HCT116 (cell line): ENCODE data around the gene STIM1. TPM values are rescaled to one million over a fixed set of nuclear protein-coding genes. Genes with fewer than 3 reads are reported as not detected.

ENCODE experiments used
- ATAC-seq: fragments of 200-7000 bp; cut with Tn5 transposase; 2 replicates; pipeline ENCODE4 v1.9.1; 2020; ENCODE audit warnings: mild to moderate bottlenecking, moderate library complexity
- BruUV-seq: library from RNA; stranded (reverse); fragments of 400-500 nt; replicated peaks from 2 replicates; lab custom pipeline; 2021; lab: Mats Ljungman, UMichigan
- CTCF ChIA-PET: fragments of 300-600 bp; sonication (Branson Sonifier 250); formaldehyde crosslinking; loops from one replicate; lab custom pipeline; 2021; ENCODE audit warnings: antibody characterized with exemption; lab: Charles Lee
- POLR2A ChIA-PET: fragments of 300-600, 350-600 bp; sonication (Branson Sonifier 250); formaldehyde crosslinking; loops from one replicate; lab custom pipeline; 2021; ENCODE audit warnings: antibody characterized with exemption; lab: Charles Lee
- RAD21 ChIA-PET, 2 experiments: fragments of 300-600 bp; sonication (Branson Sonifier 250); formaldehyde crosslinking; loops; one replicate each; lab custom pipeline; 2023; ENCODE audit warnings: low total read pairs in 2 of 2; ENCODE audit not compliant: uncharacterized antibody in 2 of 2, unreplicated experiment in 2 of 2, low non-redundant PET in 1 of 2; lab: Charles Lee
- DNase-seq: peaks from one replicate; pipeline ENCODE4 v3.0.0-alpha.2; 2010; ENCODE audit warnings: low read depth, low spot score
- H2AFZ ChIP-seq: fragments of 200-600 bp; shearing (Covaris generic), sonication (generic); 2 replicates; pipeline ENCODE4 v1.6.1; 2017; ENCODE audit warnings: low read depth, mixed run types, mixed read lengths, antibody characterized with exemption, low read length; ENCODE audit not compliant: poor library complexity, severe bottlenecking
- H3K27ac ChIP-seq: 2 replicates; pipeline ENCODE4 v1.5.1; 2012; ENCODE audit warnings: low read depth, low read length
- H3K27me3 ChIP-seq: fragments of 200-600 bp; sonication (generic); 2 replicates; pipeline ENCODE4 v1.6.1; 2016; ENCODE audit warnings: mixed run types, low read length, mixed read lengths; ENCODE audit not compliant: insufficient read depth
- H3K36me3 ChIP-seq, 2 experiments: fragments of 200-500 bp in 1 of 2; fragments of 200-600 bp in 1 of 2; sonication (Bioruptor generic) in 1 of 2; sonication (generic) in 1 of 2; 2 replicates each; pipeline versions ENCODE4 v1.5.1 to v1.6.1; 2014 to 2016; ENCODE audit warnings: low read length in 2 of 2, inconsistent platforms in 1 of 2, mixed read lengths in 1 of 2, mixed run types in 1 of 2; ENCODE audit not compliant: insufficient read depth in 2 of 2, control insufficient read depth in 1 of 2
- H3K4me1 ChIP-seq, 2 experiments: fragments of 200-600 bp in 1 of 2; sonication (generic) in 1 of 2; 2 replicates each; pipeline versions ENCODE4 v1.5.1 to v1.6.1; 2012 to 2017; ENCODE audit warnings: low read length in 2 of 2, inconsistent platforms in 1 of 2, mild to moderate bottlenecking in 1 of 2, mixed read lengths in 1 of 2, mixed run types in 1 of 2, moderate library complexity in 1 of 2; ENCODE audit not compliant: insufficient read depth in 2 of 2, control insufficient read depth in 1 of 2
- H3K4me2 ChIP-seq: fragments of 200-600 bp; sonication (generic); 2 replicates; pipeline ENCODE4 v1.6.1; 2017; ENCODE audit warnings: mixed run types, low read length, mixed read lengths
- H3K4me3 ChIP-seq, 2 experiments: fragments of 200-600 bp in 1 of 2; sonication (generic) in 1 of 2; replicated peaks in 1 of 2; 2 replicates each; pipeline ENCODE4 v1.5.1; 2011 to 2016; ENCODE audit warnings: low read length in 2 of 2, control low read depth in 1 of 2, low read depth in 1 of 2, mild to moderate bottlenecking in 1 of 2, mixed read lengths in 1 of 2, mixed run types in 1 of 2
- H3K79me2 ChIP-seq: fragments of 200-600 bp; sonication (generic); 2 replicates; pipeline ENCODE4 v1.6.1; 2017; ENCODE audit warnings: mild to moderate bottlenecking, mixed run types, low read length, moderate library complexity, mixed read lengths; ENCODE audit not compliant: insufficient read depth
- H3K9ac ChIP-seq: fragments of 200-600 bp; sonication (generic); 2 replicates; pipeline ENCODE4 v1.6.1; 2016; ENCODE audit warnings: low read length, mixed read lengths
- H3K9me2 ChIP-seq: fragments of 200-600 bp; sonication (generic), shearing (Covaris generic); 2 replicates; pipeline ENCODE4 v1.6.1; 2017; ENCODE audit warnings: mixed run types, mild to moderate bottlenecking, moderate library complexity; ENCODE audit not compliant: insufficient read depth
- H3K9me3 ChIP-seq, 2 experiments: fragments of 200-500 bp in 1 of 2; fragments of 200-600 bp in 1 of 2; sonication (Bioruptor generic) in 1 of 2; sonication (generic) in 1 of 2; 2 replicates each; pipeline ENCODE4 v1.6.1; 2014 to 2017; ENCODE audit warnings: low read length in 2 of 2, mixed read lengths in 2 of 2, inconsistent platforms in 1 of 2, low read depth in 1 of 2, mild to moderate bottlenecking in 1 of 2, mixed run types in 1 of 2, moderate library complexity in 1 of 2; ENCODE audit not compliant: control insufficient read depth in 1 of 2, insufficient read depth in 1 of 2
- H4K20me1 ChIP-seq: fragments of 200-600 bp; sonication (generic), shearing (Covaris generic); 2 replicates; pipeline ENCODE4 v1.6.1; 2017; ENCODE audit warnings: mixed run types, mild to moderate bottlenecking, moderate library complexity; ENCODE audit not compliant: insufficient read depth
- CBX3 ChIP-seq: IDR thresholded peaks from 2 replicates; pipeline ENCODE4 v1.6.1; 2012; ENCODE audit warnings: low read depth
- CEBPB ChIP-seq: IDR thresholded peaks from 2 replicates; pipeline ENCODE4 v1.6.1; 2012; ENCODE audit warnings: low read depth
- CTCF ChIP-seq, 3 experiments: fragments of 200-600 bp in 1 of 3; sonication (generic) in 1 of 3; IDR thresholded peaks in 2 of 3; conservative IDR thresholded peaks in 1 of 3; 2 replicates each; pipeline ENCODE4 v1.5.1; 2012 to 2017; ENCODE audit warnings: low read depth in 2 of 3, low read length in 2 of 3, antibody characterized with exemption in 1 of 3, borderline replicate concordance in 1 of 3, control low read depth in 1 of 3, mild to moderate bottlenecking in 1 of 3, mixed read lengths in 1 of 3, mixed run types in 1 of 3, moderate library complexity in 1 of 3; ENCODE audit not compliant: insufficient read depth in 1 of 3
- EGR1 ChIP-seq: IDR thresholded peaks from 2 replicates; pipeline ENCODE4 v1.6.1; 2012; ENCODE audit warnings: low read depth
- ELF1 ChIP-seq: IDR thresholded peaks from 2 replicates; pipeline ENCODE4 v1.6.1; 2012; ENCODE audit warnings: low read depth, borderline replicate concordance
- EZH2 ChIP-seq: fragments of 200-600 bp; sonication (generic); IDR thresholded peaks from 2 replicates; pipeline ENCODE4 v1.6.1; 2017; ENCODE audit warnings: antibody characterized with exemption, mixed run types
- EZH2phosphoT487 ChIP-seq: fragments of 200-600 bp; IDR thresholded peaks from 2 replicates; pipeline ENCODE4 v1.6.1; 2018; ENCODE audit warnings: antibody characterized with exemption, borderline replicate concordance
- POLR2A ChIP-seq: IDR thresholded peaks from 2 replicates; pipeline ENCODE4 v1.7.0; 2011; ENCODE audit warnings: borderline replicate concordance; ENCODE audit not compliant: insufficient read depth, insufficient read length; ENCODE audit errors: extremely low read depth
- RAD21 ChIP-seq: IDR thresholded peaks from 2 replicates; pipeline ENCODE4 v1.6.1; 2012; ENCODE audit warnings: low read depth, mild to moderate bottlenecking
- REST ChIP-seq: IDR thresholded peaks from 2 replicates; pipeline ENCODE4 v1.6.1; 2012; ENCODE audit warnings: low read depth
- SIN3A ChIP-seq: IDR thresholded peaks from 2 replicates; pipeline ENCODE4 v1.6.1; 2012; ENCODE audit warnings: low read depth
- SP1 ChIP-seq: IDR thresholded peaks from 2 replicates; pipeline ENCODE4 v1.6.1; 2012; ENCODE audit warnings: low read depth
- SRF ChIP-seq: IDR thresholded peaks from 2 replicates; pipeline ENCODE4 v1.6.1; 2012; ENCODE audit warnings: low read depth
- TCF7L2 ChIP-seq: IDR thresholded peaks from 2 replicates; pipeline ENCODE4 v1.7.0; 2011; ENCODE audit warnings: borderline replicate concordance, inconsistent platforms; ENCODE audit not compliant: insufficient read depth, insufficient read length; ENCODE audit errors: extremely low read depth
- YY1 ChIP-seq: IDR thresholded peaks from 2 replicates; pipeline ENCODE4 v1.6.1; 2011; ENCODE audit warnings: low read length, low read depth, moderate library complexity, mild to moderate bottlenecking; ENCODE audit not compliant: insufficient replicate concordance; ENCODE audit errors: extremely low read depth
- ZBTB33 ChIP-seq: IDR thresholded peaks from 2 replicates; pipeline ENCODE4 v1.6.1; 2011; ENCODE audit warnings: mild to moderate bottlenecking, low read length, moderate library complexity; ENCODE audit not compliant: insufficient replicate concordance; ENCODE audit errors: extremely low read depth
- ZFX ChIP-seq: fragments of 450-650 bp; IDR thresholded peaks from 2 replicates; pipeline ENCODE4 v1.6.1; 2017
- ZNF274 ChIP-seq: fragments of 200-500 bp; sonication (Bioruptor generic); IDR thresholded peaks from 2 replicates; pipeline ENCODE4 v1.6.1; 2014; ENCODE audit warnings: mild to moderate bottlenecking, low read depth, low read length, inconsistent platforms
- intact Hi-C: fragments of 100-400 bp; cut with micrococcal nuclease; formaldehyde crosslinking; loops from 2 replicates; pipeline ENCODE4 v1.10.0; 2022
- total RNA-seq: library from RNA; stranded (reverse); gene quantifications from one replicate; pipeline ENCODE4 v1.2.1, GENCODE V29; 2021; ENCODE audit not compliant: unreplicated experiment

The STIM1 gene
- total RNA-seq, 1 experiment from 2014 or later: 22.3 TPM

GRCh38 chr11:3947061-3947460, 91.6 kb downstream of the STIM1 start:
- no peak for DNase-seq
- H3K4me3 ChIP-seq: no peak overlapping the region
- ATAC-seq: no peak
- intact Hi-C loops: no loop called here
- no peak overlapping the region for H2AFZ ChIP-seq
- no TSS peak for BruUV-seq
- H3K9me2 ChIP-seq: no peaks in the 10 kb centered on the region
- no peak overlapping the region for H3K4me2 ChIP-seq
- no peaks in the 10 kb centered on the region for H3K4me1 ChIP-seq
- H3K79me2 ChIP-seq: no peaks in the 10 kb centered on the region
- no peaks in the 10 kb centered on the region for H3K36me3 ChIP-seq
- no peaks in the 10 kb centered on the region for H3K9me3 ChIP-seq
- H3K27ac ChIP-seq: no peak overlapping the region
- POLR2A ChIA-PET: no interaction called here
- no peaks in the 10 kb centered on the region for H3K27me3 ChIP-seq
- RAD21 ChIA-PET: no interaction called here
- no peak overlapping the region for H3K9ac ChIP-seq
- no peak for TF ChIP-seq SP1
- no peak for TF ChIP-seq ZBTB33
- no peak for TF ChIP-seq RAD21
- no peak for TF ChIP-seq CTCF (IDR thresholded peaks at IDR 0.05 in 2 of 3, conservative IDR thresholded peaks at IDR 0.05 in 1 of 3; ENCODE audit: borderline replicate concordance in 1 of 3, insufficient read depth in 1 of 3, low read depth in 2 of 3, low read length in 2 of 3)
- no peak for TF ChIP-seq REST
- TF ChIP-seq POLR2A: no peak
- no peak for TF ChIP-seq SRF
- no peak for TF ChIP-seq EGR1
- TF ChIP-seq SIN3A: no peak
- TF ChIP-seq TCF7L2: no peak
- TF ChIP-seq CBX3: no peak
- no peak for TF ChIP-seq ELF1
- no peak for TF ChIP-seq CEBPB
- no peak for TF ChIP-seq EZH2
- no peak for TF ChIP-seq EZH2phosphoT487
- no peak for TF ChIP-seq YY1
- no peak for TF ChIP-seq ZFX
- TF ChIP-seq ZNF274: no peak
- no peaks in the 10 kb centered on the region for H4K20me1 ChIP-seq
- CTCF ChIA-PET: no interaction called here
